HL-60 (cell line): ENCODE measurements around the gene INHBE.

Experiments used
- SPI1 ChIP-seq: IDR thresholded peaks from 2 replicates; pipeline ENCODE4 v1.6.1; 2012; ENCODE audit warnings: low read depth, mild to moderate bottlenecking, borderline replicate concordance
- TF ChIP-seq, protein P1 (sequence below): IDR thresholded peaks from one replicate; pipeline ENCODE4 v1.5.1; 2011; ENCODE audit warnings: low read length, control low read depth, inconsistent platforms; ENCODE audit not compliant: insufficient read depth
- TF ChIP-seq, protein P2 (sequence below): IDR thresholded peaks from 2 replicates; pipeline ENCODE4 v1.6.1; 2012; ENCODE audit warnings: low read depth; ENCODE audit not compliant: insufficient replicate concordance

DNA sequence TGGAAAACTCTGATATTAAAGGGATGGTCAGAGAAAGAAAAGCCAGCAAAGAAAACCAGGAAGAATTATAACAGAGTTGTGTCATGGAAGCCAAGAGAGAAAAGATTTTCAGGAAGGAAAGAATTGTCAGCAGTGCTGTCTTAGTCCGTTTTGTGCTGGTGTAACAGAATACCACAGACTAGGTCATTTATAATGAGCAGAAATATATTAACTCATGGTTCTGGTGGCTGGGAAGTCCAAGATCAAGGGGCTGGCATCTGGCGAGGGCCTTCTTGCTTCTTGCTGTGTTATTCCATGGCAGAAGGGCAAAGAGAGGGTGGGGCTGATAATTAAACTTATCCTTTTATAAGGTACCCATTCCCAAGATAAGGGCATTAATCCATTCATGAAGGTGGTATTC lies 6.4 kb upstream of the INHBE start:
- TF ChIP-seq, protein P1, sequence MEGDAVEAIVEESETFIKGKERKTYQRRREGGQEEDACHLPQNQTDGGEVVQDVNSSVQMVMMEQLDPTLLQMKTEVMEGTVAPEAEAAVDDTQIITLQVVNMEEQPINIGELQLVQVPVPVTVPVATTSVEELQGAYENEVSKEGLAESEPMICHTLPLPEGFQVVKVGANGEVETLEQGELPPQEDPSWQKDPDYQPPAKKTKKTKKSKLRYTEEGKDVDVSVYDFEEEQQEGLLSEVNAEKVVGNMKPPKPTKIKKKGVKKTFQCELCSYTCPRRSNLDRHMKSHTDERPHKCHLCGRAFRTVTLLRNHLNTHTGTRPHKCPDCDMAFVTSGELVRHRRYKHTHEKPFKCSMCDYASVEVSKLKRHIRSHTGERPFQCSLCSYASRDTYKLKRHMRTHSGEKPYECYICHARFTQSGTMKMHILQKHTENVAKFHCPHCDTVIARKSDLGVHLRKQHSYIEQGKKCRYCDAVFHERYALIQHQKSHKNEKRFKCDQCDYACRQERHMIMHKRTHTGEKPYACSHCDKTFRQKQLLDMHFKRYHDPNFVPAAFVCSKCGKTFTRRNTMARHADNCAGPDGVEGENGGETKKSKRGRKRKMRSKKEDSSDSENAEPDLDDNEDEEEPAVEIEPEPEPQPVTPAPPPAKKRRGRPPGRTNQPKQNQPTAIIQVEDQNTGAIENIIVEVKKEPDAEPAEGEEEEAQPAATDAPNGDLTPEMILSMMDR: no peak
- TF ChIP-seq, protein P2, sequence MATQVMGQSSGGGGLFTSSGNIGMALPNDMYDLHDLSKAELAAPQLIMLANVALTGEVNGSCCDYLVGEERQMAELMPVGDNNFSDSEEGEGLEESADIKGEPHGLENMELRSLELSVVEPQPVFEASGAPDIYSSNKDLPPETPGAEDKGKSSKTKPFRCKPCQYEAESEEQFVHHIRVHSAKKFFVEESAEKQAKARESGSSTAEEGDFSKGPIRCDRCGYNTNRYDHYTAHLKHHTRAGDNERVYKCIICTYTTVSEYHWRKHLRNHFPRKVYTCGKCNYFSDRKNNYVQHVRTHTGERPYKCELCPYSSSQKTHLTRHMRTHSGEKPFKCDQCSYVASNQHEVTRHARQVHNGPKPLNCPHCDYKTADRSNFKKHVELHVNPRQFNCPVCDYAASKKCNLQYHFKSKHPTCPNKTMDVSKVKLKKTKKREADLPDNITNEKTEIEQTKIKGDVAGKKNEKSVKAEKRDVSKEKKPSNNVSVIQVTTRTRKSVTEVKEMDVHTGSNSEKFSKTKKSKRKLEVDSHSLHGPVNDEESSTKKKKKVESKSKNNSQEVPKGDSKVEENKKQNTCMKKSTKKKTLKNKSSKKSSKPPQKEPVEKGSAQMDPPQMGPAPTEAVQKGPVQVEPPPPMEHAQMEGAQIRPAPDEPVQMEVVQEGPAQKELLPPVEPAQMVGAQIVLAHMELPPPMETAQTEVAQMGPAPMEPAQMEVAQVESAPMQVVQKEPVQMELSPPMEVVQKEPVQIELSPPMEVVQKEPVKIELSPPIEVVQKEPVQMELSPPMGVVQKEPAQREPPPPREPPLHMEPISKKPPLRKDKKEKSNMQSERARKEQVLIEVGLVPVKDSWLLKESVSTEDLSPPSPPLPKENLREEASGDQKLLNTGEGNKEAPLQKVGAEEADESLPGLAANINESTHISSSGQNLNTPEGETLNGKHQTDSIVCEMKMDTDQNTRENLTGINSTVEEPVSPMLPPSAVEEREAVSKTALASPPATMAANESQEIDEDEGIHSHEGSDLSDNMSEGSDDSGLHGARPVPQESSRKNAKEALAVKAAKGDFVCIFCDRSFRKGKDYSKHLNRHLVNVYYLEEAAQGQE: no peak
- no peak for TF ChIP-seq SPI1
